ENCODE results near the gene DEFB124.
"Not testable (repeated sequence)": the region's sequence is repeated elsewhere in the genome, so short reads cannot be mapped to it uniquely, and the experiment has no call there.

Gene DEFB124

GRCh38 chr20:31488115-31488514, 13.2 kb upstream of the DEFB124 start:
- DNase-seq (ENCODE audit: low read depth in 2 of 2) = no peak

GRCh38 chr20:31485450-31486339, 10.8 kb upstream of the DEFB124 start:
- DNase-seq (ENCODE audit: low read depth in 2 of 2) = no peak

GRCh38 chr20:31484001-31484400, 9.1 kb upstream of the DEFB124 start:
- DNase-seq (ENCODE audit: low read depth in 2 of 2) = no peak

GRCh38 chr20:31476643-31477215, 1.8 kb upstream of the DEFB124 start:
- no peak for DNase-seq (ENCODE audit: low read depth in 2 of 2)

GRCh38 chr20:31476294-31476585, 1.3 kb upstream of the DEFB124 start:
- DNase-seq (ENCODE audit: low read depth in 2 of 2) = no peak

GRCh38 chr20:31475472-31476293, 756 bp upstream of the DEFB124 start:
- DNase-seq (ENCODE audit: low read depth in 2 of 2) = no peak

GRCh38 chr20:31474097-31474436, 860 bp downstream of the DEFB124 start:
- no peak for DNase-seq (ENCODE audit: low read depth in 2 of 2)

- no peak for DNase-seq (ENCODE audit: low read depth in 2 of 2)
Observed at GRCh38 chr20:31473331-31474096, 1.4 kb downstream of the DEFB124 start.

GRCh38 chr20:31472395-31473330, 2.3 kb downstream of the DEFB124 start:
- no peak for DNase-seq (ENCODE audit: low read depth in 2 of 2)

- DNase-seq (ENCODE audit: low read depth in 2 of 2) = not testable (repeated sequence)
Observed at GRCh38 chr20:31470946-31471345, 4.0 kb downstream of the DEFB124 start.

GRCh38 chr20:31454361-31454760, 20.6 kb downstream of the DEFB124 start:
- DNase-seq (ENCODE audit: low read depth in 2 of 2) = no peak

- no peak for DNase-seq (ENCODE audit: low read depth in 2 of 2)
Observed at GRCh38 chr20:31452575-31452974, 22.4 kb downstream of the DEFB124 start.

GRCh38 chr20:31449511-31450414, 25.2 kb downstream of the DEFB124 start:
- DNase-seq (ENCODE audit: low read depth in 2 of 2) = no peak

- no peak for DNase-seq (ENCODE audit: low read depth in 2 of 2)
Observed at GRCh38 chr20:31446084-31446819, 28.7 kb downstream of the DEFB124 start.

- DNase-seq (ENCODE audit: low read depth in 2 of 2) = no peak
Observed at GRCh38 chr20:31440012-31440659, 34.8 kb downstream of the DEFB124 start, which contains the start of gene DEFB123. Gene DEFB123 (plus strand): TSS chr20:31440632. CDS start chr20:31440699, 67 bp downstream.

GRCh38 chr20:31430568-31431115, 44.3 kb downstream of the DEFB124 start:
- no peak for DNase-seq (ENCODE audit: low read depth in 2 of 2)

- not testable (repeated sequence) for DNase-seq (ENCODE audit: low read depth in 2 of 2)
Observed at GRCh38 chr20:31427576-31427975, 47.4 kb downstream of the DEFB124 start.

All from stimulated activated CD8-positive, alpha-beta memory T cell treated with anti-CD3 and anti-CD28 coated beads, Interleukin-15, amount 100 ng/mL, for 48 hours (primary cell).